ENCODE data around the gene ARSB.

GRCh38 chr5:78916044-78916443, 69.1 kb downstream of the ARSB start:
- TF ChIP-seq CTCF (IDR thresholded peaks at IDR 0.05) (no peak), EZH2 (IDR thresholded peaks at IDR 0.05; ENCODE audit: borderline replicate concordance, insufficient read depth, low read depth, low read length, poor library complexity, severe bottlenecking) (no peak)
